ENCODE data around the gene HAPSTR1.

- TF ChIP-seq POLR2A (IDR thresholded peaks at IDR 0.05): no peak
- TF ChIP-seq CTCF (IDR thresholded peaks at IDR 0.05 in 8 of 11, conservative IDR thresholded peaks at IDR 0.05 in 3 of 11): no peak
- no peak for TF ChIP-seq POLR2AphosphoS5 (IDR thresholded peaks at IDR 0.05)
These were observed 13.7 kb downstream of the HAPSTR1 start for GRCh38 chr16:9105189-9105588.

Measured in spleen (tissue), 7 donors.